Tibial nerve (tissue), 4 donors: Measurements from ENCODE around the gene LDB3.

Source experiments
- EP300 ChIP-seq, 2 donors: sonication (generic); formaldehyde crosslinking; IDR thresholded peaks; one replicate each; pipeline ENCODE4 v1.6.1; 2017; ENCODE audit warnings: antibody characterized with exemption in 2 of 2, mild to moderate bottlenecking in 1 of 2
- TF ChIP-seq, protein P1 (sequence below), 5 experiments: fragments of 200-600 bp in 3 of 5; fragments of 450-650 bp in 2 of 5; sonication (generic) in 3 of 5; IDR thresholded peaks; one replicate each; pipeline ENCODE4 v1.5.1; 2016 to 2019; ENCODE audit warnings: antibody characterized with exemption in 5 of 5, mild to moderate bottlenecking in 3 of 5, moderate library complexity in 2 of 5

DNA sequence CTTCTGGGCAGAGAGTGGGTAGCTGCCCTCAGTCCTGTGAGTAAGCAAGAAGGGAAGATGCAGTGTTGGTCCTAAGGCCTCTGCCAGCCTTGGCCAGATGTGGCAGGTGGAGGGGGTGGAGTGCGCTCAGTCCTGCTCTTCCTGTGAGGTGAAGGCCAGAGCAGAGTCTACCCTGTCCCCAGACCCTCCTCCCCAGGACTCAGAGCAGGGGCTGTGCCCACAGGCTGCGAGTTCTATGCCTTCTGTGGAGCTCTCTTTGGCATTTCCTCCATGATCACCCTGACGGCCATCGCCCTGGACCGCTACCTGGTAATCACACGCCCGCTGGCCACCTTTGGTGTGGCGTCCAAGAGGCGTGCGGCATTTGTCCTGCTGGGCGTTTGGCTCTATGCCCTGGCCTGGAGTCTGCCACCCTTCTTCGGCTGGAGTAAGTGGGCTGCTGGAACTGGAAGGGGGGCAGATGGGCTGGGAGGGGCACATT lies 10.0 kb upstream of the LDB3 start:
- TF ChIP-seq, protein P1, sequence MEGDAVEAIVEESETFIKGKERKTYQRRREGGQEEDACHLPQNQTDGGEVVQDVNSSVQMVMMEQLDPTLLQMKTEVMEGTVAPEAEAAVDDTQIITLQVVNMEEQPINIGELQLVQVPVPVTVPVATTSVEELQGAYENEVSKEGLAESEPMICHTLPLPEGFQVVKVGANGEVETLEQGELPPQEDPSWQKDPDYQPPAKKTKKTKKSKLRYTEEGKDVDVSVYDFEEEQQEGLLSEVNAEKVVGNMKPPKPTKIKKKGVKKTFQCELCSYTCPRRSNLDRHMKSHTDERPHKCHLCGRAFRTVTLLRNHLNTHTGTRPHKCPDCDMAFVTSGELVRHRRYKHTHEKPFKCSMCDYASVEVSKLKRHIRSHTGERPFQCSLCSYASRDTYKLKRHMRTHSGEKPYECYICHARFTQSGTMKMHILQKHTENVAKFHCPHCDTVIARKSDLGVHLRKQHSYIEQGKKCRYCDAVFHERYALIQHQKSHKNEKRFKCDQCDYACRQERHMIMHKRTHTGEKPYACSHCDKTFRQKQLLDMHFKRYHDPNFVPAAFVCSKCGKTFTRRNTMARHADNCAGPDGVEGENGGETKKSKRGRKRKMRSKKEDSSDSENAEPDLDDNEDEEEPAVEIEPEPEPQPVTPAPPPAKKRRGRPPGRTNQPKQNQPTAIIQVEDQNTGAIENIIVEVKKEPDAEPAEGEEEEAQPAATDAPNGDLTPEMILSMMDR (IDR thresholded peaks at IDR 0.05): no peak
- no peak for TF ChIP-seq EP300 (IDR thresholded peaks at IDR 0.05)
